Endodermal cell (in vitro differentiated cells): ENCODE data around the gene BMPR2. TPM values are rescaled to one million over a fixed set of nuclear protein-coding genes. Genes with fewer than 3 reads are reported as not detected.
A peak's percentile ranks its signal among the peaks of the same experiment; 100 is the strongest.

Experiments
- DNase-seq: peaks from one replicate; pipeline ENCODE4 v3.0.0-alpha.2; 2017
- H3K27ac ChIP-seq: 2 replicates; pipeline ENCODE4 v1.5.1; 2013; ENCODE audit warnings: mild to moderate bottlenecking, low read depth, low read length, moderate library complexity
- H3K27me3 ChIP-seq: 2 replicates; pipeline ENCODE4 v1.6.1; 2013; ENCODE audit warnings: mild to moderate bottlenecking, low read length, moderate library complexity; ENCODE audit not compliant: insufficient read depth, control insufficient read depth, poor library complexity, severe bottlenecking
- H3K36me3 ChIP-seq: 2 replicates; pipeline ENCODE4 v1.7.0; 2013; ENCODE audit warnings: mild to moderate bottlenecking, low read length, moderate library complexity; ENCODE audit not compliant: control insufficient read depth, insufficient read depth
- H3K4me1 ChIP-seq: one replicate; pipeline ENCODE4 v1.7.0; 2013; ENCODE audit warnings: low read length; ENCODE audit not compliant: control insufficient read depth, insufficient read depth
- H3K4me3 ChIP-seq: 2 replicates; pipeline ENCODE4 v1.5.1; 2013; ENCODE audit warnings: mild to moderate bottlenecking, low read length, moderate library complexity
- H3K9ac ChIP-seq: 2 replicates; pipeline ENCODE4 v1.6.1; 2013; ENCODE audit warnings: mild to moderate bottlenecking, low read length, moderate library complexity; ENCODE audit not compliant: poor library complexity, severe bottlenecking; ENCODE audit errors: extremely low read depth
- H3K9me3 ChIP-seq: 2 replicates; pipeline ENCODE4 v1.6.1; 2013; ENCODE audit warnings: mild to moderate bottlenecking, low read length, moderate library complexity; ENCODE audit not compliant: control insufficient read depth
- H3K27ac Mint-ChIP-seq: 2 replicates; pipeline ENCODE4 v1.8.0; 2020; ENCODE audit warnings: mixed read lengths
- H3K27me3 Mint-ChIP-seq: 2 replicates; pipeline ENCODE4 v1.8.0; 2021; ENCODE audit warnings: mild to moderate bottlenecking, mixed read lengths; ENCODE audit not compliant: insufficient read depth
- H3K36me3 Mint-ChIP-seq: 2 replicates; pipeline ENCODE4 v1.8.0; 2020; ENCODE audit warnings: low read depth, mixed read lengths
- H3K4me1 Mint-ChIP-seq: 2 replicates; pipeline ENCODE4 v1.8.0; 2020; ENCODE audit warnings: mixed read lengths
- H3K4me3 Mint-ChIP-seq: 2 replicates; pipeline ENCODE4 v1.8.0; 2020; ENCODE audit warnings: mild to moderate bottlenecking, moderate library complexity, mixed read lengths
- H3K9me3 Mint-ChIP-seq: 2 replicates; pipeline ENCODE4 v1.8.0; 2020; ENCODE audit warnings: mild to moderate bottlenecking, mixed read lengths
- CTCF ChIP-seq: fragments of 200-600 bp; sonication (generic); conservative IDR thresholded peaks from 2 replicates; pipeline ENCODE4 v1.5.0; 2021; ENCODE audit warnings: antibody characterized with exemption, mild to moderate bottlenecking
- WGBS, 2 experiments: methylation state at CpG; one replicate each; pipeline versions ENCODE4 v1.1.5 to v1.1.7; 2013; ENCODE audit warnings: missing lambda C conversion rate in 2 of 2, mixed read lengths in 1 of 2; ENCODE audit not compliant: insufficient coverage in 1 of 2, insufficient read length in 1 of 2; 5-methylcytosine and 5-hydroxymethylcytosine counted together
- total RNA-seq, 2 donors: library from RNA; stranded (reverse); fragmentation: NEBNext Ultra II Directional in 1 of 2; extraction: Animal tissue kit (Norgen Biotek cat#: 25700) in 1 of 2; gene quantifications; 2 replicates in 1 of 2; 3 replicates in 1 of 2; pipeline ENCODE4 v1.2.1, GENCODE V29; 2021

Gene BMPR2
- total RNA-seq, 2 donors from 2014 or later, result 42.2 to 56.3 TPM

- Mint-ChIP-seq H3K27ac (peak overlapping the region; percentile 98), H3K27me3 (no peaks in the 10 kb centered on the region), H3K36me3 (peaks cover 5% of the 10 kb centered on the region), H3K9me3 (no peaks in the 10 kb centered on the region), H3K4me3 (peak overlapping the region; percentile 100), H3K4me1 (peaks cover 34% of the 10 kb centered on the region)
- no peak for TF ChIP-seq CTCF
- 0 to 2% methylated on average over 19 to 69 of the region's 69 CpGs for WGBS, 2 experiments
- H3K36me3 ChIP-seq, result peaks cover 7% of the 10 kb centered on the region
- H3K27ac ChIP-seq, result peak overlapping the region; percentile 98
- peaks cover 5% of the 10 kb centered on the region for H3K4me1 ChIP-seq
- no peaks in the 10 kb centered on the region for H3K9me3 ChIP-seq
- peak overlapping the region; percentile 92 for H3K9ac ChIP-seq
- peak overlapping the region; percentile 95 for H3K4me3 ChIP-seq
- H3K27me3 ChIP-seq, result no peaks in the 10 kb centered on the region
- no peak for DNase-seq
These were observed 506 bp downstream of the BMPR2 start for GRCh38 chr2:202376460-202377206.

GRCh38 chr2:202377207-202377761, 1.2 kb downstream of the BMPR2 start:
- Mint-ChIP-seq H3K9me3 (no peaks in the 10 kb centered on the region), H3K4me3 (peak overlapping the region; percentile 100), H3K4me1 (peaks cover 33% of the 10 kb centered on the region), H3K27ac (peak overlapping the region; percentile 98), H3K27me3 (no peaks in the 10 kb centered on the region), H3K36me3 (peaks cover 6% of the 10 kb centered on the region)
- Histone ChIP-seq H3K27me3 (no peaks in the 10 kb centered on the region), H3K27ac (peak overlapping the region; percentile 98), H3K9ac (peak overlapping the region; percentile 92), H3K4me3 (peak overlapping the region; percentile 95), H3K4me1 (peaks cover 5% of the 10 kb centered on the region), H3K36me3 (peaks cover 12% of the 10 kb centered on the region), H3K9me3 (no peaks in the 10 kb centered on the region)
- 0% methylated on average over 8 to 37 of the region's 38 CpGs for WGBS, 2 experiments
- peak; percentile 68 for DNase-seq
- TF ChIP-seq CTCF, result no peak

GRCh38 chr2:202378001-202378400, 1.9 kb downstream of the BMPR2 start:
- Histone ChIP-seq H3K4me3 (peak overlapping the region; percentile 95), H3K36me3 (peaks cover 19% of the 10 kb centered on the region), H3K9ac (peak overlapping the region; percentile 92), H3K27me3 (no peaks in the 10 kb centered on the region), H3K27ac (no peak overlapping the region), H3K9me3 (no peaks in the 10 kb centered on the region), H3K4me1 (peaks cover 5% of the 10 kb centered on the region)
- no peak for DNase-seq
- Mint-ChIP-seq H3K36me3 (peaks cover 6% of the 10 kb centered on the region), H3K9me3 (no peaks in the 10 kb centered on the region), H3K27ac (no peak overlapping the region), H3K4me3 (peak overlapping the region; percentile 100), H3K27me3 (no peaks in the 10 kb centered on the region), H3K4me1 (peaks cover 33% of the 10 kb centered on the region)
- TF ChIP-seq CTCF, result no peak
- WGBS, 2 experiments, result 0 to 4% methylated on average over 4 of the region's 4 CpGs
